Tibial artery (tissue), 4 donors: ENCODE results near the gene ESRRB.

Source experiments
- DNase-seq, 2 donors: peaks; one replicate each; pipeline ENCODE4 v3.0.0-alpha.2; 2019
- H3K27ac ChIP-seq, 2 donors: fragments of 200-600 bp; sonication (generic) in 1 of 2; 1 replicate in 1 of 2; 2 replicates in 1 of 2; pipeline ENCODE4 v1.5.1; 2018 to 2019; ENCODE audit warnings: mild to moderate bottlenecking in 1 of 2
- H3K27me3 ChIP-seq, 2 donors: fragments of 200-600 bp; sonication (generic) in 1 of 2; one replicate each; pipeline versions ENCODE4 v1.5.1 to v1.6.0; 2016 to 2019
- H3K36me3 ChIP-seq, 3 donors: fragments of 200-600 bp; sonication (generic) in 2 of 3; one replicate each; pipeline ENCODE4 v1.5.1; 2016 to 2019; ENCODE audit warnings: mild to moderate bottlenecking in 2 of 3
- H3K4me1 ChIP-seq, 4 donors: fragments of 200-600 bp; sonication (generic) in 2 of 4; 1 replicate in 3 of 4; 2 replicates in 1 of 4; pipeline ENCODE4 v1.5.1; 2016 to 2019
- H3K4me3 ChIP-seq, 2 donors: fragments of 200-600 bp; sonication (generic) in 1 of 2; 1 replicate in 1 of 2; 2 replicates in 1 of 2; pipeline ENCODE4 v1.5.1; 2018 to 2019; ENCODE audit warnings: mild to moderate bottlenecking in 2 of 2
- H3K9me3 ChIP-seq, 3 donors: fragments of 200-600 bp; sonication (generic) in 1 of 3; one replicate each; pipeline ENCODE4 v1.5.1; 2016 to 2019
- intact Hi-C: fragments of 100-400 bp; cut with DNase I; formaldehyde crosslinking; loops from one replicate; pipeline ENCODE4 v1.15.0; 2023; ENCODE audit warnings: low total_unique reads
- TF ChIP-seq, protein P1 (sequence below), 2 experiments: fragments of 200-600 bp in 1 of 2; fragments of 450-650 bp in 1 of 2; IDR thresholded peaks; one replicate each; pipeline ENCODE4 v1.5.1; 2017 to 2019; ENCODE audit warnings: antibody characterized with exemption in 2 of 2, mild to moderate bottlenecking in 1 of 2, moderate library complexity in 1 of 2

ESRRB gene

DNA sequence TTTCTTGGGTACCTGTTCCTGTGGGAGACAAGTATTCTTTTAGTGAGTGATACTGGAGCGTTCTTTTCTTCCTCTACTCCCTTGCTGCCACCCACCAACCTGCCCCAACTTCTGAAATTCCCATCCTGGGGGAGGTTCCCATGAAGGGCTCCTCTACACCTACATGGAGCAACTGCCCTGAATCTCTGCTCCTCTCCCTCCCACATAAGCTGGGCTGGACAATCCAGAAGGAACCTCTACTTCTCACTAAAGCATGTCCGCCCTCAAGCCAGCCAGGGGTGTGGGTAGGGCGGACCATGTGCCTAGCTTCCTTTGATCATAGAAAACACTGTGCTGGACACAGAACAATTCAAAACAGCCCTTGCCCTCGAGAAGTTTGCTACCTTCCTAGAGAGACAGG is 25.9 kb upstream of the ESRRB start:
- TF ChIP-seq, protein P1, sequence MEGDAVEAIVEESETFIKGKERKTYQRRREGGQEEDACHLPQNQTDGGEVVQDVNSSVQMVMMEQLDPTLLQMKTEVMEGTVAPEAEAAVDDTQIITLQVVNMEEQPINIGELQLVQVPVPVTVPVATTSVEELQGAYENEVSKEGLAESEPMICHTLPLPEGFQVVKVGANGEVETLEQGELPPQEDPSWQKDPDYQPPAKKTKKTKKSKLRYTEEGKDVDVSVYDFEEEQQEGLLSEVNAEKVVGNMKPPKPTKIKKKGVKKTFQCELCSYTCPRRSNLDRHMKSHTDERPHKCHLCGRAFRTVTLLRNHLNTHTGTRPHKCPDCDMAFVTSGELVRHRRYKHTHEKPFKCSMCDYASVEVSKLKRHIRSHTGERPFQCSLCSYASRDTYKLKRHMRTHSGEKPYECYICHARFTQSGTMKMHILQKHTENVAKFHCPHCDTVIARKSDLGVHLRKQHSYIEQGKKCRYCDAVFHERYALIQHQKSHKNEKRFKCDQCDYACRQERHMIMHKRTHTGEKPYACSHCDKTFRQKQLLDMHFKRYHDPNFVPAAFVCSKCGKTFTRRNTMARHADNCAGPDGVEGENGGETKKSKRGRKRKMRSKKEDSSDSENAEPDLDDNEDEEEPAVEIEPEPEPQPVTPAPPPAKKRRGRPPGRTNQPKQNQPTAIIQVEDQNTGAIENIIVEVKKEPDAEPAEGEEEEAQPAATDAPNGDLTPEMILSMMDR (IDR thresholded peaks at IDR 0.05): no peak
- Histone ChIP-seq H3K4me1 (peaks cover 0 to 8% (median 5%) of the 10 kb centered on the region in 4 donors), H3K27me3 (peaks cover 0 to 20% of the 10 kb centered on the region in 2 donors), H3K36me3 (no peaks in the 10 kb centered on the region), H3K9me3 (no peaks in the 10 kb centered on the region), H3K27ac (no peak overlapping the region), H3K4me3 (no peak overlapping the region)
- intact Hi-C loops: no loop called here
- no peak for DNase-seq

GRCh38 chr14:76350671-76351070 is 25.3 kb upstream of the ESRRB start:
- Histone ChIP-seq H3K4me1 (peaks cover 0 to 8% (median 5%) of the 10 kb centered on the region in 4 donors), H3K9me3 (no peaks in the 10 kb centered on the region), H3K27ac (no peak overlapping the region), H3K36me3 (no peaks in the 10 kb centered on the region), H3K27me3 (peaks cover 0 to 20% of the 10 kb centered on the region in 2 donors), H3K4me3 (no peak overlapping the region)
- intact Hi-C loops: no loop called here
- DNase-seq: no peak
- TF ChIP-seq, protein P1 (IDR thresholded peaks at IDR 0.05): no peak

DNA sequence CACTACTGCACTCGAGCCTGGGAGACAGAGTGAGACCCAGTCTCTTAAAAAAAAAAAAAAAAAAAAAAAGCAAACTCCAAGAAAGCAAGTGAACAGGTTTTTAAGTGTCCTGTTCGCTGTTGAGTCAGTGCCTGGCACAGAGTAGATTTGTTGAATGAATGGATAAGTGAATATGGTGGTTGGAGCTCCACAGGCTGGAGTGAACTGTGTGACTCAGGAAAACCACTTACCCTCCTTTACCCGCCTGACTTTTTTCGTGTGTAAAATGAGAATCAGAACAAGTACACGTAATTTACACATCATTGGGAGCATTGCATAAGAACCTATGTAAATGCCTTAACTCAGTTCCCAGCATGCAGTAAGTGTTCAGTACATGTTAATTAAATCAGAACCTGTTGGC is 24.0 kb upstream of the ESRRB start:
- Histone ChIP-seq H3K9me3 (no peaks in the 10 kb centered on the region), H3K36me3 (no peaks in the 10 kb centered on the region), H3K4me1 (peaks cover 0 to 8% (median 5%) of the 10 kb centered on the region in 4 donors), H3K4me3 (no peak overlapping the region), H3K27ac (no peak overlapping the region), H3K27me3 (peaks cover 0 to 20% of the 10 kb centered on the region in 2 donors)
- intact Hi-C loops: loop anchor here (2.0 kb wide), 1 partner anchor 301 kb away; no protein-coding TSS in a partner anchor
- TF ChIP-seq, protein P1 (IDR thresholded peaks at IDR 0.05): no peak
- DNase-seq: no peak

- intact Hi-C loops: loop anchor here (2.0 kb wide), 1 partner anchor 302 kb away; no protein-coding TSS in a partner anchor
- Histone ChIP-seq H3K4me1 (peaks cover 0 to 8% (median 5%) of the 10 kb centered on the region in 4 donors), H3K27ac (no peak overlapping the region), H3K4me3 (peak overlapping the region; percentile 21 to 47), H3K36me3 (no peaks in the 10 kb centered on the region), H3K27me3 (peaks cover 0 to 20% of the 10 kb centered on the region in 2 donors), H3K9me3 (no peaks in the 10 kb centered on the region)
- DNase-seq: no peak
- TF ChIP-seq, protein P1 (IDR thresholded peaks at IDR 0.05): peak; percentile 67 to 80
Observed at GRCh38 chr14:76352639-76353281, 23.2 kb upstream of the ESRRB start.

DNA sequence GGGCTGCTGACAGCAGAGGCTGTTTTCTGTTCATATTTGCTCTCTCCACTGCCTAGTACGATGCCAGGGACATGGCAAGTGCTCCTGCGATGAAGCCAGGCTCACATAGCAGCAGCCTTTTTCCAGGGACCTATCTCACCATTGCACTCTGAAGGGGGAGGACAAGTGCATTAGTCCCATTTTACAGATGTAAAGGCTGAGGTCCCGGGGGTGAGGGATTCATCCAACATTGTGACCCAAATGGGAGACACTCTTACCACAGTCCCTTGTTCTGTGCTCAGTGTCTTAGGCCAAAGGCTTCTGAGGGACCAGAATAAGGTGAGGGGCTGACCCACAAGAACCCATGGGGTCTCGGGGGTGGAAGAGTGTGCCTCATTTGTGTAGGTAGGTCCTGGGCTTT is 21.6 kb upstream of the ESRRB start:
- H3K36me3 ChIP-seq: no peaks in the 10 kb centered on the region
- no peak for DNase-seq
- no peak overlapping the region for H3K27ac ChIP-seq
- H3K4me1 ChIP-seq: peaks cover 0 to 8% (median 5%) of the 10 kb centered on the region in 4 donors
- H3K9me3 ChIP-seq: no peaks in the 10 kb centered on the region
- no peak overlapping the region for H3K4me3 ChIP-seq
- intact Hi-C loops: no loop called here
- TF ChIP-seq, protein P1 (IDR thresholded peaks at IDR 0.05): no peak
- H3K27me3 ChIP-seq: peaks cover 0 to 17% of the 10 kb centered on the region in 2 donors
